Kidney epithelial cell (primary cell): Measurements from ENCODE around the gene CDK5R2. TPM values are rescaled to one million over a fixed set of nuclear protein-coding genes. Genes with fewer than 3 reads are reported as not detected.

ENCODE experiments used
- DNase-seq: peaks from one replicate; pipeline ENCODE4 v3.0.0-alpha.2; 2010; ENCODE audit warnings: low read depth
- H3K27me3 ChIP-seq: 2 replicates; pipeline ENCODE4 v1.6.0; 2011; ENCODE audit warnings: low read length; ENCODE audit not compliant: control insufficient read depth, insufficient read depth
- H3K36me3 ChIP-seq: 2 replicates; pipeline ENCODE4 v1.5.1; 2011; ENCODE audit warnings: low read length; ENCODE audit not compliant: control insufficient read depth, insufficient read depth
- H3K4me3 ChIP-seq: 2 replicates; pipeline ENCODE4 v1.5.1; 2011; ENCODE audit warnings: low read depth, mild to moderate bottlenecking, control low read depth, low read length
- CTCF ChIP-seq: IDR thresholded peaks from 2 replicates; pipeline ENCODE4 v1.5.1; 2011; ENCODE audit warnings: mild to moderate bottlenecking, moderate library complexity, low read length, control low read depth, inconsistent platforms; ENCODE audit not compliant: insufficient read depth, poor library complexity, severe bottlenecking
- total RNA-seq: library from RNA; depleted of rRNA; stranded (reverse); fragments of >200 nt; gene quantifications from 2 replicates; pipeline ENCODE4 v1.2.3, GENCODE V29; 2015

CDK5R2 gene
- total RNA-seq, 1 donor from 2014 or later = 0.21 TPM

GRCh38 chr2:219001100-219001576, 41.7 kb downstream of the CDK5R2 start:
- no peak overlapping the region for H3K4me3 ChIP-seq
- H3K27me3 ChIP-seq = peaks cover 88% of the 10 kb centered on the region
- TF ChIP-seq CTCF = no peak
- no peaks in the 10 kb centered on the region for H3K36me3 ChIP-seq
- DNase-seq = no peak

- TF ChIP-seq CTCF = no peak
- Histone ChIP-seq H3K4me3 (no peak overlapping the region), H3K27me3 (peaks cover 83% of the 10 kb centered on the region), H3K36me3 (no peaks in the 10 kb centered on the region)
- no peak for DNase-seq
These were observed 42.3 kb downstream of the CDK5R2 start for GRCh38 chr2:219001577-219002394.

GRCh38 chr2:219002395-219003266, 43.2 kb downstream of the CDK5R2 start:
- Histone ChIP-seq H3K27me3 (peaks cover 74% of the 10 kb centered on the region), H3K4me3 (no peak overlapping the region), H3K36me3 (no peaks in the 10 kb centered on the region)
- no peak for DNase-seq
- TF ChIP-seq CTCF = peak; percentile 56

GRCh38 chr2:219003267-219003634, 43.8 kb downstream of the CDK5R2 start:
- Histone ChIP-seq H3K36me3 (no peaks in the 10 kb centered on the region), H3K27me3 (peaks cover 71% of the 10 kb centered on the region), H3K4me3 (no peak overlapping the region)
- TF ChIP-seq CTCF = no peak
- DNase-seq = no peak

DNA sequence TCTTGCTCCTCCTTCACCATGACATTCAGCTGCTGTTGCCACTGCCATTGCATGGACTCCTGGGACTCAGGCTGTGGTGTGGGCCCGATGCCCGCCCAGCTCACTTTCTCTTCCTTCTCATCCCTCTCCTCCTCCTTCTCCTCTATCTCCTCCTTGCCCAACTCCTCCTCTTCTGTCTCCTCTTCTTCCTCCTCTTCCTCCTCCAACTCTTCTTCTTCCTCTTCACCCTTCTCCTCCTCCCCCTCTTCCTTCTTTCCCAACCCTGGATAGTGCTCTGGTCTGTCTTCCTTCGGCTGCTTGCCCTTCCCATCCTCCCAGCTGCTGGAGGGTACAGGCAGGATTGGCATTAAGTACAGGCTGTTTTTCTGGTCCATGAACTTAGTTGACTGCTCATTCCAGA, 44.5 kb downstream of the CDK5R2 start:
- H3K27me3 ChIP-seq = peaks cover 69% of the 10 kb centered on the region
- H3K36me3 ChIP-seq = no peaks in the 10 kb centered on the region
- H3K4me3 ChIP-seq = no peak overlapping the region
- TF ChIP-seq CTCF = no peak
- no peak for DNase-seq
